Memory B cell (primary cell): ENCODE data around the gene APCDD1.
A peak's percentile ranks its signal among the peaks of the same experiment; 100 is the strongest.
"Not testable (repeated sequence)": the region's sequence is repeated elsewhere in the genome, so short reads cannot be mapped to it uniquely, and the experiment has no call there.

Experiments used
- ATAC-seq: fragments of 150-1000 bp; cut with Tn5 transposase; 2 replicates; pipeline ENCODE4 v1.10.0; 2021; ENCODE audit warnings: low read depth, mild to moderate bottlenecking, moderate library complexity
- DNase-seq, 2 donors: peaks; one replicate each; pipeline ENCODE4 v3.0.0; 2022; ENCODE audit warnings: low spot score in 2 of 2
- H3K27ac Mint-ChIP-seq: one replicate; pipeline ENCODE4 v1.8.0; 2022; ENCODE audit warnings: mild to moderate bottlenecking, moderate library complexity, mixed read lengths
- H3K27me3 Mint-ChIP-seq: one replicate; pipeline ENCODE4 v1.8.0; 2022; ENCODE audit warnings: mixed read lengths
- H3K36me3 Mint-ChIP-seq: one replicate; pipeline ENCODE4 v1.8.0; 2022; ENCODE audit warnings: mild to moderate bottlenecking, mixed read lengths
- H3K4me1 Mint-ChIP-seq: one replicate; pipeline ENCODE4 v1.8.0; 2022; ENCODE audit warnings: mixed read lengths
- H3K4me3 Mint-ChIP-seq: one replicate; pipeline ENCODE4 v1.8.0; 2022; ENCODE audit warnings: mild to moderate bottlenecking, moderate library complexity, mixed read lengths
- H3K9me3 Mint-ChIP-seq: one replicate; pipeline ENCODE4 v1.8.0; 2022; ENCODE audit warnings: mixed read lengths

The APCDD1 gene

GRCh38 chr18:10461989-10462388 lies 7.6 kb downstream of the APCDD1 start:
- DNase-seq, result no peak
- Mint-ChIP-seq H3K4me1 (peaks cover 2% of the 10 kb centered on the region), H3K4me3 (no peak overlapping the region), H3K27me3 (no peaks in the 10 kb centered on the region), H3K36me3 (no peaks in the 10 kb centered on the region), H3K27ac (peak overlapping the region; percentile 91), H3K9me3 (peaks cover 7% of the 10 kb centered on the region)
- ATAC-seq, result no peak

- Mint-ChIP-seq H3K9me3 (peaks cover 7% of the 10 kb centered on the region), H3K36me3 (no peaks in the 10 kb centered on the region), H3K27me3 (no peaks in the 10 kb centered on the region), H3K27ac (peak overlapping the region; percentile 91), H3K4me3 (no peak overlapping the region), H3K4me1 (peaks cover 2% of the 10 kb centered on the region)
- DNase-seq (no peak), ATAC-seq (no peak)
Observed at GRCh38 chr18:10462597-10462996, 8.2 kb downstream of the APCDD1 start.

GRCh38 chr18:10463096-10463495 lies 8.7 kb downstream of the APCDD1 start:
- DNase-seq, result no peak
- Mint-ChIP-seq H3K9me3 (peaks cover 7% of the 10 kb centered on the region), H3K4me3 (no peak overlapping the region), H3K27ac (peak overlapping the region; percentile 91), H3K4me1 (peaks cover 2% of the 10 kb centered on the region), H3K36me3 (no peaks in the 10 kb centered on the region), H3K27me3 (peaks cover 3% of the 10 kb centered on the region)
- ATAC-seq, result no peak

GRCh38 chr18:10463741-10464140 lies 9.3 kb downstream of the APCDD1 start:
- Mint-ChIP-seq H3K4me3 (no peak overlapping the region), H3K9me3 (peaks cover 7% of the 10 kb centered on the region), H3K36me3 (no peaks in the 10 kb centered on the region), H3K27me3 (peaks cover 6% of the 10 kb centered on the region), H3K4me1 (peaks cover 2% of the 10 kb centered on the region), H3K27ac (no peak overlapping the region)
- ATAC-seq (no peak), DNase-seq (no peak)

- H3K36me3 Mint-ChIP-seq, H3K4me1 Mint-ChIP-seq, H3K27ac Mint-ChIP-seq, H3K27me3 Mint-ChIP-seq, H3K9me3 Mint-ChIP-seq, H3K4me3 Mint-ChIP-seq, DNase-seq, ATAC-seq: not testable (repeated sequence)
Observed at GRCh38 chr18:10464161-10464648, 9.8 kb downstream of the APCDD1 start.

GRCh38 chr18:10465174-10465939 lies 10.9 kb downstream of the APCDD1 start:
- DNase-seq (no peak), ATAC-seq (no peak)
- H3K27me3 Mint-ChIP-seq, result peaks cover 6% of the 10 kb centered on the region
- peaks cover 7% of the 10 kb centered on the region for H3K9me3 Mint-ChIP-seq
- no peaks in the 10 kb centered on the region for H3K36me3 Mint-ChIP-seq
- no peak overlapping the region for H3K27ac Mint-ChIP-seq
- peaks cover 2% of the 10 kb centered on the region for H3K4me1 Mint-ChIP-seq
- no peak overlapping the region for H3K4me3 Mint-ChIP-seq

- Mint-ChIP-seq H3K9me3 (no peaks in the 10 kb centered on the region), H3K27me3 (peaks cover 6% of the 10 kb centered on the region), H3K4me3 (no peak overlapping the region), H3K4me1 (peaks cover 4% of the 10 kb centered on the region), H3K27ac (no peak overlapping the region), H3K36me3 (no peaks in the 10 kb centered on the region)
- DNase-seq (no peak), ATAC-seq (no peak)
Observed at GRCh38 chr18:10470429-10470828, 16.0 kb downstream of the APCDD1 start.

- DNase-seq, result no peak
- ATAC-seq, result no peak
- Mint-ChIP-seq H3K27ac (no peak overlapping the region), H3K4me1 (peaks cover 8% of the 10 kb centered on the region), H3K36me3 (no peaks in the 10 kb centered on the region), H3K4me3 (no peak overlapping the region), H3K9me3 (no peaks in the 10 kb centered on the region), H3K27me3 (peaks cover 6% of the 10 kb centered on the region)
Observed at GRCh38 chr18:10471574-10471973, 17.1 kb downstream of the APCDD1 start.

- H3K9me3 Mint-ChIP-seq, result no peaks in the 10 kb centered on the region
- peaks cover 2% of the 10 kb centered on the region for H3K27me3 Mint-ChIP-seq
- no peak overlapping the region for H3K27ac Mint-ChIP-seq
- no peak for DNase-seq
- ATAC-seq, result no peak
- no peaks in the 10 kb centered on the region for H3K36me3 Mint-ChIP-seq
- H3K4me3 Mint-ChIP-seq, result no peak overlapping the region
- H3K4me1 Mint-ChIP-seq, result peaks cover 11% of the 10 kb centered on the region
Observed at GRCh38 chr18:10473132-10473531, 18.7 kb downstream of the APCDD1 start.

GRCh38 chr18:10474309-10474708 lies 19.9 kb downstream of the APCDD1 start:
- Mint-ChIP-seq H3K4me1 (peaks cover 13% of the 10 kb centered on the region), H3K27ac (no peak overlapping the region), H3K27me3 (no peaks in the 10 kb centered on the region), H3K9me3 (no peaks in the 10 kb centered on the region), H3K36me3 (no peaks in the 10 kb centered on the region), H3K4me3 (no peak overlapping the region)
- no peak for ATAC-seq
- DNase-seq, result no peak

GRCh38 chr18:10475276-10475653 lies 20.8 kb downstream of the APCDD1 start:
- H3K4me1 Mint-ChIP-seq, result peaks cover 16% of the 10 kb centered on the region
- H3K27me3 Mint-ChIP-seq, result no peaks in the 10 kb centered on the region
- no peak for DNase-seq
- no peak overlapping the region for H3K27ac Mint-ChIP-seq
- ATAC-seq, result no peak
- H3K9me3 Mint-ChIP-seq, result no peaks in the 10 kb centered on the region
- peak overlapping the region; percentile 8 for H3K4me3 Mint-ChIP-seq
- no peaks in the 10 kb centered on the region for H3K36me3 Mint-ChIP-seq

- no peaks in the 10 kb centered on the region for H3K9me3 Mint-ChIP-seq
- H3K36me3 Mint-ChIP-seq, result no peaks in the 10 kb centered on the region
- H3K4me1 Mint-ChIP-seq, result peaks cover 16% of the 10 kb centered on the region
- no peaks in the 10 kb centered on the region for H3K27me3 Mint-ChIP-seq
- H3K27ac Mint-ChIP-seq, result no peak overlapping the region
- ATAC-seq (peak; percentile 22), DNase-seq (no peak)
- H3K4me3 Mint-ChIP-seq, result peak overlapping the region; percentile 41
Observed at GRCh38 chr18:10475654-10476291, 21.3 kb downstream of the APCDD1 start.

- Mint-ChIP-seq H3K27me3 (no peaks in the 10 kb centered on the region), H3K27ac (no peak overlapping the region), H3K36me3 (no peaks in the 10 kb centered on the region), H3K9me3 (no peaks in the 10 kb centered on the region), H3K4me1 (peaks cover 18% of the 10 kb centered on the region), H3K4me3 (peak overlapping the region; percentile 41)
- DNase-seq (no peak), ATAC-seq (no peak)
Observed at GRCh38 chr18:10476338-10476791, 21.9 kb downstream of the APCDD1 start.

- H3K4me3 Mint-ChIP-seq, result no peak overlapping the region
- DNase-seq, result no peak
- H3K27ac Mint-ChIP-seq, result no peak overlapping the region
- no peaks in the 10 kb centered on the region for H3K36me3 Mint-ChIP-seq
- no peaks in the 10 kb centered on the region for H3K9me3 Mint-ChIP-seq
- peaks cover 24% of the 10 kb centered on the region for H3K4me1 Mint-ChIP-seq
- ATAC-seq, result no peak
- no peaks in the 10 kb centered on the region for H3K27me3 Mint-ChIP-seq
Observed at GRCh38 chr18:10477121-10477862, 22.9 kb downstream of the APCDD1 start.
